ENCODE data around the gene ABCC8. TPM values are rescaled to one million over a fixed set of nuclear protein-coding genes. Genes with fewer than 3 reads are reported as not detected.
"Not testable (repeated sequence)": the region's sequence is repeated elsewhere in the genome, so short reads cannot be mapped to it uniquely, and the experiment has no call there.

ABCC8 gene
- total RNA-seq, 3 donors from 2014 or later: not detected

GRCh38 chr11:17443423-17443822, 33.2 kb downstream of the ABCC8 start:
- Mint-ChIP-seq H3K9me3 (no peaks in the 10 kb centered on the region), H3K36me3 (ENCODE audit: insufficient read depth) (no peaks in the 10 kb centered on the region), H3K4me1 (ENCODE audit: low read depth) (peaks cover 3% of the 10 kb centered on the region), H3K4me3 (no peak overlapping the region), H3K27me3 (ENCODE audit: low read depth) (peaks cover 12% of the 10 kb centered on the region)
- ATAC-seq (no peak), DNase-seq (no peak)

- H3K36me3 Mint-ChIP-seq (ENCODE audit: insufficient read depth): no peaks in the 10 kb centered on the region
- peaks cover 3% of the 10 kb centered on the region for H3K4me1 Mint-ChIP-seq (ENCODE audit: low read depth)
- H3K9me3 Mint-ChIP-seq: no peaks in the 10 kb centered on the region
- H3K4me3 Mint-ChIP-seq: no peak overlapping the region
- ATAC-seq (no peak), DNase-seq (no peak)
- peaks cover 12% of the 10 kb centered on the region for H3K27me3 Mint-ChIP-seq (ENCODE audit: low read depth)
Measured at GRCh38 chr11:17443000-17443399, 33.6 kb downstream of the ABCC8 start.

DNA sequence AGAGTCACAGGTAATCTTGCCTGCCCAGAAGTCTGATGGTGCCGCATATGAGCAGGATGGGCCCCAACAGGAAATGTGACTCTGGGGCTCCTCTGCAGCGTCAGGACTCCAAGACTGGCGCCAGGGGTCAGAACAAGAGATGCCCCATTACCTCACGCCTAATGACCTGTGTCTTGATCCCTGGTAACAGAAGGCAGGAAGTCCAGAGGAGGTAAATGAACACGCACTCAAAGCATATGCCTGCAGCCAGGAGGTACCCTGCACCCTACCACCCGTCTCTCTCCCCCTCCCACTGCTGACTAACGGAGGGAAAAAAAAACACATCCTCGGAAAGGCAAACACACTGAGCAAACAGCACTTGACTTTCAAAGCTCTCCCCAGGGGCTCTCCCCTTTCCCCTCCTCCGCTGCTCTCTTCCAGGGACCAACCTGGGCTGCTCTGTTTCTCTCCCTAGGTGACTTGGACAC, 37.3 kb downstream of the ABCC8 start:
- DNase-seq (no peak), ATAC-seq (no peak)
- Mint-ChIP-seq H3K27me3 (ENCODE audit: low read depth) (peaks cover 12% of the 10 kb centered on the region), H3K9me3 (no peaks in the 10 kb centered on the region), H3K4me1 (ENCODE audit: low read depth) (peaks cover 3% of the 10 kb centered on the region), H3K4me3 (no peak overlapping the region), H3K36me3 (ENCODE audit: insufficient read depth) (no peaks in the 10 kb centered on the region)

GRCh38 chr11:17437366-17437765, 39.3 kb downstream of the ABCC8 start:
- Mint-ChIP-seq H3K4me3 (no peak overlapping the region), H3K27me3 (ENCODE audit: low read depth) (peaks cover 15% of the 10 kb centered on the region), H3K4me1 (ENCODE audit: low read depth) (peaks cover 3% of the 10 kb centered on the region), H3K36me3 (ENCODE audit: insufficient read depth) (no peaks in the 10 kb centered on the region), H3K9me3 (no peaks in the 10 kb centered on the region)
- DNase-seq: no peak
- ATAC-seq: no peak

DNA sequence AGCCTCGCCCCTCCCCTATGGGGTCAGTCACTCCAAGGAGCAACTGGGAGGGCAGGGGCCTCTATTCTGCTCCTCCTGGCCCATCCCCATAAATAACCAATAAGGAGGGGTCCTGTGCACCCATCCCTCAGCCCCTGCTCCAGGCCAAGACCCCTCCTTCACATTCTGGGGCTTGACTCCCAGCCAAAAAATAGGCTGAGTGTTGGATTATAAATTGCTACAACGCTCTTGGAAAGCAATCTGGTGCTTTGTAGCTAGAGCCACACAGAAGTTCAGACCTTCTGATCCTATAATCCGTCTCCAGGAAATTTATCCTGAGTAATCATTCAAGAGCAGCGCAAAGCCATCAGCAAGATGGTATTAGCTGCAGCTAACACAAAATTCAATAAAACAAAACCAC, 42.5 kb downstream of the ABCC8 start:
- H3K4me1 Mint-ChIP-seq (ENCODE audit: low read depth): no peaks in the 10 kb centered on the region
- ATAC-seq (no peak), DNase-seq (no peak)
- H3K36me3 Mint-ChIP-seq (ENCODE audit: insufficient read depth): no peaks in the 10 kb centered on the region
- peaks cover 3% of the 10 kb centered on the region for H3K27me3 Mint-ChIP-seq (ENCODE audit: low read depth)
- H3K9me3 Mint-ChIP-seq: no peaks in the 10 kb centered on the region
- H3K4me3 Mint-ChIP-seq: no peak overlapping the region

GRCh38 chr11:17432002-17432401, 44.6 kb downstream of the ABCC8 start:
- no peaks in the 10 kb centered on the region for H3K9me3 Mint-ChIP-seq
- no peaks in the 10 kb centered on the region for H3K36me3 Mint-ChIP-seq (ENCODE audit: insufficient read depth)
- H3K27me3 Mint-ChIP-seq (ENCODE audit: low read depth): peaks cover 7% of the 10 kb centered on the region
- no peak overlapping the region for H3K4me3 Mint-ChIP-seq
- H3K4me1 Mint-ChIP-seq (ENCODE audit: low read depth): no peaks in the 10 kb centered on the region
- DNase-seq (no peak), ATAC-seq (no peak)

DNA sequence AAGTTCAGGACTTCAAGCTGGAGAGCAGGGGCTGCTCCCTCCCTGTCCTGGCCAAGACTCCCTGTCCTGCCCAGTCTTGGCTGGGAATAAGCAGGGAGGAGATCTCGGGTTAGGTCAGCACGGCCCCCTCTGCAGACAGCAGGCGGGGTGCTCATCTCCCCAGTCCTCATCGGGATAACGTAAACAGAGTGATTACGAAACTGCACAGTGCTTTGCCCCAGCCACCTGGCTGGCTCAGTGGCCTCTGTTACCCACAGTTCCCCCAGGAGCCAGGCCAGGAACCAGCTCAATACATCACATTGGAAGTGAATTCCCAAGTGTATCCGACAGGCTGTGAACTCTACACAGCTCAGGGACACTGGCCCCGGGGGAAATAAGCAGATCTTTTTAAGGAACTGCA, 45.5 kb downstream of the ABCC8 start:
- no peak for DNase-seq
- Mint-ChIP-seq H3K27me3 (ENCODE audit: low read depth) (peaks cover 7% of the 10 kb centered on the region), H3K36me3 (ENCODE audit: insufficient read depth) (no peaks in the 10 kb centered on the region), H3K4me3 (no peak overlapping the region), H3K4me1 (ENCODE audit: low read depth) (no peaks in the 10 kb centered on the region), H3K9me3 (no peaks in the 10 kb centered on the region)
- no peak for ATAC-seq

- Mint-ChIP-seq H3K27me3 (ENCODE audit: low read depth) (peaks cover 8% of the 10 kb centered on the region), H3K9me3 (no peaks in the 10 kb centered on the region), H3K36me3 (ENCODE audit: insufficient read depth) (no peaks in the 10 kb centered on the region), H3K4me1 (ENCODE audit: low read depth) (no peaks in the 10 kb centered on the region), H3K4me3 (no peak overlapping the region)
- DNase-seq: no peak
- no peak for ATAC-seq
Measured at GRCh38 chr11:17430616-17431015, 46.0 kb downstream of the ABCC8 start.

GRCh38 chr11:17428925-17429324, 47.7 kb downstream of the ABCC8 start:
- Mint-ChIP-seq H3K27me3 (ENCODE audit: low read depth) (peaks cover 8% of the 10 kb centered on the region), H3K36me3 (ENCODE audit: insufficient read depth) (no peaks in the 10 kb centered on the region), H3K9me3 (no peaks in the 10 kb centered on the region), H3K4me3 (no peak overlapping the region), H3K4me1 (ENCODE audit: low read depth) (no peaks in the 10 kb centered on the region)
- DNase-seq (no peak), ATAC-seq (no peak)

DNA sequence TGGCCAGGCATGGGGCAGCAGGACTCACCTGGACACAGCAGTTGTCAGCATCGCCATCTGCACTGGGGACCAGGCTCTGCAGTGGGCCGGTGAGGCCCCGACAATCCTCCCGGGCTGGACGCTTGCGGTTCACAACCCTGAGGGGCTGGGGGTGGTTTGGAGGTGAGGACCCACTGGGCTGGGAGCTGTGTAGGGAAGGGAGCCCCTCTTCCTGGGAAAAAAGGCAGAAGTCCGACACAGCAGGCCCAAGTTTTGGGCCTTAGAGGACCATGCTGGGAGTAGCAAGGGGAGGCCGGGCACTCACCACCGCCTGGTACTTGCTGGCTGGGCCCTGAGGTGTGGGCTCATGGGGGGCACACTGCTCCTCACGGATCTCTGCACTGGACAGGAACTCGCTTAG, 48.4 kb downstream of the ABCC8 start:
- no peaks in the 10 kb centered on the region for H3K36me3 Mint-ChIP-seq (ENCODE audit: insufficient read depth)
- H3K4me1 Mint-ChIP-seq (ENCODE audit: low read depth): no peaks in the 10 kb centered on the region
- ATAC-seq (no peak), DNase-seq (no peak)
- no peaks in the 10 kb centered on the region for H3K9me3 Mint-ChIP-seq
- peaks cover 8% of the 10 kb centered on the region for H3K27me3 Mint-ChIP-seq (ENCODE audit: low read depth)
- H3K4me3 Mint-ChIP-seq: no peak overlapping the region

DNA sequence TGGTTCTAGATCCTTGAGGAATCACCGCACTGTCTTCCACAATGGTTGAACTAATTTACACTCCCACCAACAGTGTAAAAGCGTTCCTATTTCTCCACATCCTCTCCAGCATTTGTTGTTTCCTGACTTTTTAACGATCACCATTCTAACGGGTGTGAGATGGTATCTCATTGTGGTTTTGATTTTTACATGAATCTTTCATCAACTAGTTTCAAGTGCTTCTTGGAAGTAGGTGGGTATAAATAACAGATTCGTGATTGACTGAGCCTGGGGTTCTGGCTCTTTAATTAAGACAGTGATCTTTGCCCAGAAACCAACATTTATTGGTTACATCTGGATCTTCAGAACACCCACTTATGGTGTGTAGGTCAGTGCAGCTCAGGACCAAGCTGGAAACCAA, 50.4 kb downstream of the ABCC8 start:
- ATAC-seq, H3K9me3 Mint-ChIP-seq: not testable (repeated sequence)

GRCh38 chr11:17423533-17424310, 52.9 kb downstream of the ABCC8 start:
- no peaks in the 10 kb centered on the region for H3K36me3 Mint-ChIP-seq (ENCODE audit: insufficient read depth)
- ATAC-seq: no peak
- no peaks in the 10 kb centered on the region for H3K9me3 Mint-ChIP-seq
- H3K27me3 Mint-ChIP-seq (ENCODE audit: low read depth): peaks cover 11% of the 10 kb centered on the region
- H3K4me3 Mint-ChIP-seq: no peak overlapping the region
- DNase-seq: no peak
- H3K4me1 Mint-ChIP-seq (ENCODE audit: low read depth): no peaks in the 10 kb centered on the region

More for the DNA sequence above, 50.4 kb downstream of the ABCC8 start:
- not testable (repeated sequence) for H3K4me3 Mint-ChIP-seq; DNase-seq; H3K36me3 Mint-ChIP-seq (ENCODE audit: insufficient read depth); H3K4me1 Mint-ChIP-seq (ENCODE audit: low read depth)
- H3K27me3 Mint-ChIP-seq (ENCODE audit: low read depth): peaks cover 11% of the 10 kb centered on the region

GRCh38 chr11:17421781-17422180, 54.9 kb downstream of the ABCC8 start:
- peaks cover 15% of the 10 kb centered on the region for H3K27me3 Mint-ChIP-seq (ENCODE audit: low read depth)
- H3K4me3 Mint-ChIP-seq: no peak overlapping the region
- H3K36me3 Mint-ChIP-seq (ENCODE audit: insufficient read depth): no peaks in the 10 kb centered on the region
- H3K4me1 Mint-ChIP-seq (ENCODE audit: low read depth): no peaks in the 10 kb centered on the region
- DNase-seq: no peak
- no peak for ATAC-seq
- H3K9me3 Mint-ChIP-seq: no peaks in the 10 kb centered on the region

- ATAC-seq: no peak
- Mint-ChIP-seq H3K36me3 (ENCODE audit: insufficient read depth) (no peaks in the 10 kb centered on the region), H3K9me3 (no peaks in the 10 kb centered on the region), H3K4me1 (ENCODE audit: low read depth) (peaks cover 2% of the 10 kb centered on the region), H3K27me3 (ENCODE audit: low read depth) (peaks cover 32% of the 10 kb centered on the region), H3K4me3 (no peak overlapping the region)
- DNase-seq: no peak
Measured at GRCh38 chr11:17418444-17419081, 58.1 kb downstream of the ABCC8 start.

DNA sequence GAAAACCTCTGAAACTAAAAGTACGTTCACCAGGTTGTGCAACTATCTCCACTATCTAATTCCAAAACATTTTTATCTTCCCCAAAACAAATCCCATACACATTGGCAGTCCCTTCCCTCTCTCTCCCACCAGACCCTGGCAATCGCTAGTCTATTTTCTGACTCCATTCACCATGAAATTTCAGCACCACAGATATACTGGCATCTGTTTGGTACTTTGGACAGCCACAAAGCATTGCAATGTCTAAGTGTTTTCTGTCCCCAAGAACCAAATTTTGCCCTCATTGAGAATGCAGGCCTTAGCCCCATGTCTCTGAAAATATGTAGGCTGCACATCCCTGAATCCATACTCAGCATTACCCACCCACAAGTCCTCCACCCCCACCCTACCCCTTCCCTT, 60.2 kb downstream of the ABCC8 start:
- no peak overlapping the region for H3K4me3 Mint-ChIP-seq
- no peaks in the 10 kb centered on the region for H3K36me3 Mint-ChIP-seq (ENCODE audit: insufficient read depth)
- no peak for ATAC-seq
- H3K27me3 Mint-ChIP-seq (ENCODE audit: low read depth): peaks cover 33% of the 10 kb centered on the region
- no peaks in the 10 kb centered on the region for H3K9me3 Mint-ChIP-seq
- DNase-seq: no peak
- peaks cover 2% of the 10 kb centered on the region for H3K4me1 Mint-ChIP-seq (ENCODE audit: low read depth)

Measured in activated T-cell treated with anti-CD3 and anti-CD28 coated beads, Interleukin-2, amount 50 U/mL, for 4 hours (primary cell).